DMS 273 (cell line): ENCODE data around the gene CTPS2.

Experiments used
- DNase-seq: peaks from one replicate; lab custom pipeline; 2025; ENCODE audit not compliant: unreplicated experiment; lab: John Stamatoyannopoulos, UW

Gene CTPS2

DNA sequence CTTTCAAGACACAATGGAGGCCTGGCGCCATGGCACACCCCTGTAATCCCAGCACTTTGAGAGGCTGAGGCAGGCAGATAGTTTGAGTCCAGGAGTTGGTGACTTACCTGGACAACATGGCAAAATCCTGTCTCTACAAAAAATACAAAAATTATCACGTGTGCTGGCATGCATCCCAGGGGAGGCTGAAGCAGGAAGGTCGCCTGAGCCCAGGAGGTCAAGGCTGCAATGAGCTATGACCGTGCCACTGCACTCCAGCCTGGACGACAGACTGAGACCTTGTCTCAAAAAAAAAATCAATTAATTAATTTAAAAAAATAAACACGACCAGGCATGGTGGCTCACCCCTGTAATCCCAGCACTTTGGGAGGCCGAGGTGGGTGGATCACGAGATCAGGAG is 2.0 kb upstream of the CTPS2 start:
- DNase-seq, result no peak

DNA sequence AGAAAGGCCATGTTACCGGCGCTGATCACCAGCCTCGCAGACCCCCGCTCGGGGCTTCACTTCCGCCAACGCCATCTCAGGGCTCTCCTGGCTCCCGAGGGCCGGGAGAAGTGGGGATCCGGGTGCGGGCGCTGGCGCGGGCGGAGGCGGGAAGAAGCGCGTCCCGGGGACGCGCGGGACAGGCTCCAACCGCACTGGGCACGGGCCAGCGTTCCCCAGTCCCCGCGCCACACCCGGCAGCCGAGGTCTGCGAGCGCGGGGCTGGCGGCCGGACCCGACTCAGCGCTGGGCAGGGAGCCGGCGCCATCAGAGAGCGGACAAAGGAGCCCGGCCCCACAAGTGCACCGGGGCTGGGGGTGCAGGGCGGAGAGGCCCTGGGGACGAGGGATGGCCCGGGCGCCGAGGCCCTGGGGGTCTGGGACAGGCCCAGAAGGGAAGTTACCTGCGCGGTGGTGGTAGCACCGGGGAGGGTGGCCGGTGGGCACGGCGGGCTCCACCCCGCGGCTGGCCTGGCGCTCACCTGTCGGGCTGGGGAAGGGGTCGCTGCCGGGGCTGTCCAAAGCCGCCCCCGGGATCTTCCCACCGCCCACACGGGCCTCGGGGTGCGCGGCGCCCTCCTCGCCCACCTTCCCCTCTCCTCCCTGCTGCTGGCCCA is 449 bp downstream of the CTPS2 start:
- peak; percentile 52 for DNase-seq

DNA sequence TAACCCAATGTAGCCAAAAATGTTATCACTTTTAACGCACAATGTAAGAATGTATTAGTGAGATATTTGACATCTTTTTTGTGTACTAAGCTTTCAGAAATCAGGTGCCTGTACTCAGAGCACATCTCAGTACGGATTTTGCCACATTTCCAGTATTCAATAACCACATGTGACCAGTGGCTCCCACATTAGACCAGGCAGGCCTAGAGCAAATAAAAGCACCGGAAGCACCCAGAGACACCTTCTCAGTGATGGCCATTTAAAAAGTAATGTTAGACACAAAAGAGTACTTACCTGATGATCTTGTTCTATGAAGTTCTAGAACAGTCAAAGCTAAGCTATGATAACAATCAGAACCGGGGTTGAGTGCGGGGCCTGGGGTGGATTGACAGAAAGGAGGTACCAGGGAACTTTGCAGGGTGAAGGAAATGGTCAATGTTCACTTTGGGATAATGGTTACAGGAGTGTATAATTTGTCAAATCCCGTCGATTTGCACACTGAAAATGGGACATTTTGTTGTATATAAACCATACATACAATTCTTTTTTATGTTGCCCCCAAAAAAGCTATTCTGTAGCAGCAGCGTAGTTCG is 1.2 kb downstream of the CTPS2 start:
- DNase-seq, result no peak

DNA sequence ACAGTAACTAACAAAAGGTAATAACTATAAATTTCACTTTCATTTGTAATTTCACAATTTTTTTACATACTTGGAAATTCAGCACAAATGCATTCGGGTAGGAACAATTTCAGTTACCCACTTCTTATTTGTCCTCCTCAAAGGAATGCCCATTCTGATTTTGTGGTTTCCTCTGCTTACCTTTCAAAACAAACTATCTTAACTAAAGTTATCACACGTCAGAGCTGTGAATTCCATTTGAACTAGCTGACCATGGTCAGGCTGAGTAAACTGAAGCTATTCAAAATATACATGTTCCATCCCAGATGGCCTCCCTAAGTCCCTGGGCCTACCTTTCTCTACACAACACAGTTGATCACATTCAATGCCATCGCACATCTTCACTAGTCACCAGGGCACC is 4.5 kb downstream of the CTPS2 start:
- DNase-seq, result no peak

DNA sequence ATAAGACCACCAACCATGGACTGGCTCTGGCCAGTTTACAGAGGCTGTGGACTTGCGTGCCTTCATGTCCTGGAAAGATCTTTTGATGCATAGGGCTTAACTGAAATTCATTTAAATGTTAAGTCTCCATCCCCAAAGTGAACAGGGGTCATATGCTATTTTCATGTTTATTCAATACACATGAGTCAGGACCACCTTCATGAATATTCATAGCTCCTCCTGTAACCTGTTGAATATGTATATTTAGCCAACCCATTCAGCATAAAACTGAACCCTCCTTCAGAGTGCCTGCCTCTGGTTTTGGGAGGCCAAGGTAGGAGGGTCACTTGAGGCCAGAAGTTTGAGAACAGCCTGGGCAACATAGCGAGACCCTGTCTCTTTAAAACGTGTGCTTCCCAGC is 7.1 kb downstream of the CTPS2 start:
- DNase-seq, result peak; percentile 37

DNA sequence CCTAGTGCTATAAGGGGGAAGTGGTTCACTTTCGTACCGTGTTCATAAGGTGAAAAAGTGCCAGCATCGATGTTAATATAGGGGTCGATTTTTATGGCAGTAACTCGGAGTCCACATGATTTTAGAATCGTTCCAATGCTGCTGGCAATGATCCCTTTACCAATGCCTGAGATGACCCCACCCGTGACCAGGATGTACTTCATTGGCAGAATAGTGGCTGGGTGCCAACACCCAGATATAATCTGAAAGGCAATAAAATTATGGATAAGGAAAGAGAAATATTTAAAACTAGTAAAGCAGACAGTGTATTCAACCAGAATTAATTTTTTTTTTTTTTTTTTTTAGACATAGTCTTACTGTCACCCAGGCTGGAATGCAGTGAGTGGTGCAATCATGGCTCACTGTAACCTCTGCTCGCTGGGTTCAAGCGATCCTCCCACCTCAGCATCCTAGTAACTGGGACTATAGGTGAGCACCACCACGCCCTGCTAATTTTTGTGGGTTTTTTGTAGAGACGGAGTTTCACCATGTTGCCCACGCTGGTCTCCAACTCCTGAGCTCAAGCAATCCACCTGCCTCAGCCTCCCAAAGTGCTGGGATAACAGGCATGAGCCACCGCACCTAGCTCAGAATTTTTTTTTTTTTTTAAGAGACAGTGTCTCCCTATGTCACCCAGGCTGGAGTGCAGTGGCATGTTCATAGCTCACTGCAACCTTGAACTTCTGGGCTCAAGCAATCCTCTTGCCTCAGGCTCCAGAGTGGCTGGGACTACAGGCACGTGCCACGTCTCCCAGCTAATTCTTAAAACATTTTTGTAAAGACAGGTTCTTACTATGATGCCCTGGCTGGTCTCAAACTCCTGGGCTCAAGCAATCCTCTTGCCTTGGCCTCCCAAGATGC is 9.5 kb downstream of the CTPS2 start:
- DNase-seq, result no peak

DNA sequence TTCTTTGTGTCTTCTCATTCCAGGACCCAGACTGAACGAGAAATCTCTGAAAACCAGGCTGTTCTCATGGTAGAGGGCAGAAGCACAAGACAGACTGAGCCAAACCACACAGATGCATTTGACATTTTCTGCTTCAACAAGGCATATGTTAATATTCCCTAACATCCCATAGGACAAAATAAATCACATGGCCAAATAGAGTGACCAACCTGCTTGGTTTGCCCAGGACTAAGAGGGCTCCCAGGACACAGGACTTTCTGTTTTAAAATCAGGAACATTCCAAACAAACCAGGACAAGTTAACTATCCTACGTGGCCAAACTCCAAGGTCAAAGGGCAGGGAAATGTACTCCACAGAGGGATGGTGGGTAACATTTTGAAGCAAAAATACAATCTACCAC is 11.7 kb downstream of the CTPS2 start:
- DNase-seq, result no peak

DNA sequence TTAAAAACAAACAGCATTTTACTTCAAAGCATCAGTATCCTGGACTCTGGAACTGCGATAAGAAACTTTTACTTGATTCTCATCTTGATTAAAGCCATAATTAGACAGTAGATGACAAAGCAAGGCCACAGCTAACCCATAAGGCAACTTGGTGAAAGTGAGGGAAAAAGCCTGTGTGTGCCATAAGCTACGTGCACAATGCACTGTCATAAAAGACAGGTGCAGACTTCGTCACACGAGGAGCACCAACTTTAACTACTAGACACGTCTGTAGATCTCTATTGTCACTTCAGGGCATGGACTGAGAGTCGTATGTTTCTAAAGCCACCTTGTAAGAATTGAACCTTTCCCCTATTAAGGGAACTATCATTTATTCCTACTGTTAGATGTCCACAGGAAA is 13.1 kb downstream of the CTPS2 start:
- no peak for DNase-seq

DNA sequence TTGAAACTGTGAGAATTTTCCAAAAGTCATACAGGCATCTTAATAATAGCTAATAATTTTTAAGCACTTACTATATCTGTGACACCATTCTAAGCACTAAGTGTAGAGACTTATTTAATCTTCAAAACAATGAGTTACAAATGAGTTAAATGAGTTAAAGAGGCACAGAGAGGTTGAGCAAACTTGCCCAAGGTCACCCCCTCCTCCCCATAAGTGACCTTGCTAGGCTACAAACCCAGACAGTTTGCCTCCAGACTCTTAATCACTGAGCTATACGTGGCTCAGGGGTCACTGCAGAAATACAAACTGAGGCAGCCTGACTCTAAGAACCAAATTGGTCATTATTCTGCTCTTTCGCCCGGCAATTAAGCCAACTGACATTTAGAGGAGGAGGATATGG is 15.5 kb downstream of the CTPS2 start:
- no peak for DNase-seq

DNA sequence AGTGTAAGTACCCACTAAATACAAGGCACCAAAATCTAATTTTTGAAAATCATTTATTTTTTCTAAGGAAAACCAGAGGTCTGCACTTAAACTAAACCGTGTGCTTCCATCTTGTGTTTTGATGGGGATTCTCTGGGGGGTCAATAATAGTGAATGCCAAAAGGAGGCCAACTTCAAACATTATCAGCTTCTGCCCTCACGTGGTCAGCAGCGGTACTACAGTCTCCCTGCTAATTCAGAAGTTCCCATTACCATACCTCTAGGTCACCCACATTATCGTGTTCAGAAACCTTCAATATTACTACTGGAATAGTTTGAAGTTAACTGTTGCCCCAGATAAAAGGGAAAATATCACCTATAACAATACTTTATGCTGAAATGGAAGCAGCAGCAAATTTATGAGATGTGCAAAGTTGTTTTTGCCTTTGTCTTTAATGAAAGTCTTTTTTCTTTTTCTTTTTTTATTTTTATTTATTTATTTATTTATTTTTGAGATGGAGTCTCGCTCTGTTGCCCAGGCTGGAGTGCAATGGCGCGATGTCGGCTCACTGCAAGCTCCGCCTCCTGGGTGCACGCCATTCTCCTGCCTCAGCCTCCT is 17.3 kb downstream of the CTPS2 start:
- peak; percentile 89 for DNase-seq

DNA sequence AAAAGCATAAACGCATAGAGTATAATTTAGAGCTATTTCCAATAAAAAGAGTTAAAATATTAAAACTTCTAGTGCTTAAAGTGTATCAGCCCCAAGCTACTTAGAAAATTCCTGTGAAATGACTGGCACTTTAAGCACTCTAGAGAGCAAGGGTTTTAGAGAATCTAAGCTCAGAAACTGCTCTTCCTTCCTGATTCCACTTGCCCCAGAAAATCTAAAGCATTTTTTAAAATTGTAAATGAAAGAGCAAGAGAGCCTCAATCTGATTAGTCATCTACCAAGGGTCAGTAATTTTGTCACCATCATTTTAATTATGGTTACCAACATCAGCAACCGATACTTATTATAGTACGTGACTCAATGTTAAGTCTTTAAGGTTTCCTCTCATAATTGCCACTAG is 25.0 kb downstream of the CTPS2 start:
- no peak for DNase-seq

DNA sequence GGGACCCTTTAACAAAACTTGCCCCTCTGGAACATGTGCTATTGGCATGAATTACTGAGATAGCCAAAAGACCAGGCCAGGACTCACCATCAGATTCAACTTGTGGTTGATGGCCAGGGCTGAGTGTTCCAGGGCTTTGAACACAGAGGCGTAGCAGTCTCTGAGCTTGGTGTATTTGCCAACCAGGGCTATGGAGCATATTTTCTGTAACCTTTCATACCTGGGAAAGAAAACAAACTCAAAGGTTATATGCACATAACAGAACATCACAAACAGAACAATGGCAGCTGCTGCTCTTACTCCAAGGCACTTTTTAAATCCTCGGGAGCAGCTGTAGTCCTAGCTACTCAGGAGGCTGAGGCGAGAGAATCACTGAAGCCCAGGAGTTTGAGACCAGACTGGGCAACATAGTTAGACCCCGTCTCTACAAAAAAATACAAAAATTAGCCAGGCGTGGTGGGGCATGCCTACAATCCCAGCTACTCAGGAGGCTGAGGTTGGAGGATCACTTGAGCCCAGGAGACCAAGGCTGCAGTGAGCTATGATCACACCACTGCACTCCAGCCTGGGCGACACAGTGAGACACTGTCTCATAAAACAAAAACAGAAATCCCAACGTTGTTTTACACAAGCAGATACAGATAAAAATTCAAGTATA is 29.3 kb downstream of the CTPS2 start:
- DNase-seq, result no peak

DNA sequence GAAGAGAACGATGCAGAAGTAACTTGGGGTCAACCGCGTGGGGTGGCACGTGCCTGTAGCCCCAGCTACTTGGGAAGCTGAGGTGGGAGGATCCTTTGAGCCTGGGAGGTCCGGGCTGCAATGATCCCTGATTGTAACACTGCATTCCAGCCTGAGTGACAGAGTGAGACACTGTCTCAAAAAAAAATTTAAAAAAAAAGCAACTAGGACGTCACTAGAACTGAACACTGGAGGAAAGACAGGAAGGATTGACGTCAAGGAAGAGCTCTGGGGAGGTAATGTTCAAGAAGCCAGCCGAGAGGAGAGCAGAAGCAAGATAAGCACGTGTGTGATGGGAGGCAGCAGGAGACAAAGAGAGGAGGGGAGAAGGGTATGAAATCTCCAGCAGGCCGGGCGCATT is 33.8 kb downstream of the CTPS2 start:
- DNase-seq, result no peak

DNA sequence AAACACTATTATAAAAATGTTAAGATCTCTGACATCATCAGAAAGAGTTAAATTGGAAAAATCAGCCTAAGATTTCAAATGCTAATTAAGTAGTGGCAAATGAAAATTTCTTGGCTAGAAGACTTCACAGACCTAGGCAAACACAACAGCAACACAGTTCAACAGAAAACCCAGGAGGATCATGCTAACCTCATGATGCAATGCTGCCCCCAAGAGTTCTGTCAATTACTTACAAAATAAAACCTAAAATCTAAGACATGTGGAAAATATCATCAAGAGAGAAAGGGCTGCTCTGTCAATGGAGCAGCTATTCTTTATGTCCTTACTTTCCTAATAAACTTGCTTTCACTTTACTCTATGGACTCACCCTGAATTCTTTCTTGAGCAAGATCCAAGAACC is 41.5 kb downstream of the CTPS2 start:
- peak; percentile 74 for DNase-seq

DNA sequence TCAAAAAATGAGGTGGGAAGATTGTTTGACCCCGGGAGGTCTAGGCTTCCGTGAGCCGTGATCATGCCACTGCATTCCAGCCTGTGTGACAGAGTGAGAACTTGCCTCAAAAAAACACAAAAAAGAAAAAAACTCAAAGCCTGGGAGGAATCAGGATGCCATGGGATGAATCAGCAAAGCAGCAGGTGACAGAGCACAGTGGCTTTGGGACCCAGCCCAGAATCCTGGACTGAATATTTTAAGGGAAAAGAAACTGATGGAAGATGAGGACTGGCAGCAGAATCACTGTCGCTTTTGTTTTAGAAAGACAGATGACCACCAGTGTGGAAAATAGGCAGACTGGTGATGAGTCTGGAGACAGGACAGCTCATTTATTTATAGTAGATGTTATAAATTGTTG is 45.9 kb downstream of the CTPS2 start:
- DNase-seq, result no peak

DNA sequence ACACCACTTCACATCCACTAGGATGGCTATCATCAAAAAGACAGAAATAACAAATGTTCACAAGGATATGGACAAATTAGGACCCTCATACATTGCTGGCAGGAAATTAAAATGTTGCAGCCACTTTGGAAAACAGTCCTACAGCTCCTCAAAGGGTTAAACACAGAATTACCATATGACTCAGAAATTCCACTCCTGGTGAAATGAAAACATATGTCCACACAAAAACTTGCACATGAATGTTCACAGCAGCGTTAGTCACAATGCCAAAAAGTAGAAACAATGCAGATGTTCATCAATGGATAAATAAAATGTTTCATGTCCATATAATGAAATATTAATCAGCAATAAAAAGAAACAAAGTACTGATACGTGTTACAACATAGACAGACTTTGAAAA is 47.4 kb downstream of the CTPS2 start:
- DNase-seq, result no peak

DNA sequence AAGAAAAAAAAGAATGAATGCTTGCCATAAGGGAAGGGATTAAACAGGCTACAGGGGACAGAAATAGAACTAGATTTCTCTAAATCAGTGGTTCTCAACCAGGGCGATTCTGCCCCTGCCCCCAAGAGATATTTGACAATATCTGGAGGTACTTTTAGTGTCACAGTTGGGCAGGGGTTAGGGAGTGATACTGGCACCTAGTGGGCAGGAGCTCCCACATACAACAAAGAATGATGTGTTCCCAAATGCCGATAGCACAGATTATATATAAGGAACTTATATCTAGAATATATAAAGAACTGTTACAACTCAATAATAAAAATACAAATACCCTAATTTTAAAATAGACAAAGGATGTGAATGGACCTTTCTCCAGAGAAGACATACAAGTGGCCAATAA is 47.8 kb downstream of the CTPS2 start:
- peak; percentile 23 for DNase-seq

DNA sequence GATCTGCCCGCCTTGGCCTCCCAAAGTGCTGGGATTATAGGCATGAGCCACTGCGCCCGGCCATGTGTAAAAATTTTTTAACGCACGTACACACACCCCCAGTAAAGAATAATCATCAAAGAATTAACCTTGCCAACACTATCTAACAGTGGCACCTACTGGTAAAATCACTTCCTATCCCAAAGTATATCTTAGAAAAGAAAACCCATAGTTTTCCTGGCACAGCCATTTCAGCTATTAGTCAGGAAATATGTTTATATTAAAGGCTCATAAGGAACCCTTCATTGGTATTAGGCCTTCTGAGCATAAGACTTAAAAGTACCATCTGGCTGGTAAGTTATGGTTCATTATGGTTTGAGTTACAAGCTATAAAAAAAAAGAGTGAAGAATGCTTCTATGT is 48.4 kb downstream of the CTPS2 start:
- DNase-seq, result peak; percentile 15

DNA sequence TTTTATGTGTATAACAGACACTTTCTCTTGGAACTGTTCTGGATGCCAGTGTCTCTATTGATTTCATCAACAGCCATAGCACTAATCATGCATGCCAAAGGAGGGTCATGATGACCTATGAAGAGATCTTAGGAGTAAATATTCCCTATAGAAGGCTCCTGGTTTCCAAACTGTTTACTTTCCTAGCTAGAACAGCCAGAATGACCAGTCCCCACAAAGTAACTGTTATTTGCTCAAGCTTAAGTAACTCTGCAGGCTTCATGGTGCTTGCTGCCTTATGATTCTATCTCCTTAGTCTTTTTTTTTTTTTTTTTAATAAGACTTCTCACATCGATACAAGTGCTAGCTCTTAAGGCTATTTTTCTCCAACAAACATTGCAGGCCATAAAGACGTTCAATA is 50.1 kb downstream of the CTPS2 start:
- no peak for DNase-seq

DNA sequence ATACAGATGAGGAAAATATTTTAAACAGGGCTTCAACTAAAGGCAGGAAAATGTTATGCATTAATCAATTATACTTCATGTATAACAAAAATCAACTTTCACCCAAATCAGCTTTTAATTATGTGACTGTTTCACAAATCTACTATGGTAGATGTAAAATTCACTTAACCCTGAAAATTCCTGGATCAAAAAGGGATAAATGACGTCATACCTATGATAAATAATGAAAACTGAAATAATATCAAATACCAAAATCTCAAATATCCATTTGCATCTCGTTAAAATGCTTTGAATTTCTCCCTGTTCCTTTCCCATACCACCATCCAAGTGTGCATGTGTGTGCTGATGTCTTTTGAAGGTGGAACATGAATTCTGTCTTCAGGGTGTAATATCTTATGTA is 51.0 kb downstream of the CTPS2 start:
- no peak for DNase-seq

DNA sequence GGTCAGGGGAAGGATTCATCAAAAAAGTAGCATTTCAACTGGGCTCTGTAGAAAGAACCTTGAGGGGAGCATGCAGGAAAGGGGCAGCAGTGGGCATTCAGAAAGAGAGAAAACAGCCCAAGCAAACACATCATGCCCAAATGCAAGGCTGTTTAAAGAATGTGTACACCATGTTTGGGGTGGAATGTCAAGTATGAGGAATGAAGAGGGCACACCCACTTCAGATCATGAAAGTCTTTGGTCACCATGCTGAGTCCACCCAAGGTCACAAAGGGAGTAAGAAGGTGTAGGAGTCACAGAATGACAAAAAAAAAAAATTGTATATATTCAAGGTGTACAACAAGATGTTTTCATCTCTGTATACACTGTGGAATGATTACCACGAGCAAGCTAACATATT is 53.1 kb downstream of the CTPS2 start:
- no peak for DNase-seq
